ENCODE measurements around the gene EEFSEC. TPM values are rescaled to one million over a fixed set of nuclear protein-coding genes. Genes with fewer than 3 reads are reported as not detected.

EEFSEC gene
- total RNA-seq, 1 donor from 2014 or later, result 24.6 TPM

DNA sequence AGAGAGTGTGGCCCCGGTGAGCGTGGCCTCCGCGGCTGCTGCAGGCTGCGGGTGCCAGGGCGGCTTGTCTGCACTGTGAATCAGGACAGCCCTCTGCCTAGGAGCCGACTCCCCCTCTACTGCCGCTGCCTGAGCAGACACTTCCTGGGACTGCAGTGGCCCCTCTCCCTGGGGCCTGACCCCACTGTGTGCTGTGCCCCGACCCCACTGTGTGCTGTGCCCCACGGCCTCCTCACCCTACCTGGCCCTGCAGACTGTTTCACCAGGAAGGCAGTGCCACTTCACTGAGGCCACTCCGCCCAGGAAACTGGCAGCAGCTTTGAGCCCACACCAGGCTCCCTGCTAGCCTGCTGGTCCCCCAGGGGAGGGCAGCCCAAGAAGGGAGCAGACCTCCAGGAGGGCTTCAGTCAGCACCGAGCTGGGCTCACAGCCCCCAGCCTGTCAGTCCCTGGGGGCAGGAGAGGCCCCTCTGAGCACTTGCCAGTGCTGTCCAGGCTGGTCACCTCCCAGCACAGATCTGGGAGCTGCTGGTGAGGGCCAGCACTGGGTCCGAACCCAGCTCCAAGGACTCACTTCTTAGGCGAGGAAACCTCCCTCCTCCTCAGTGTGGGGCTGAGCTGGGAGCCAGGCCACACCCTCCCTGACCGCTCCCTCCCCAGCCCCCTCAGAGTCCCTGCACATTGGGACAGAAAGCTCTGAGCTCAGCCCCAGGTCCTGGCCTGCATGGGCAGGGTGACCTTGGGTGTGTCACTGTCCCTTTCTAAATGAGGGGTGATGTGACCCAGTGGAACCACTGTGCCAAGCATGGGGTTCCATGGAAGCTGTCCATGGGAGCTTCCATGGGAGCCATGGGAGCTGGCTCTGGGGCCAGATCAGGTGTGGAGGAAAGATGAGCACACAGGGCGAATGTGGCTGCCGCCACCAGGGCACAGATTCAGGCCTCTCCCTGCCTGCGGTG, 256.6 kb downstream of the EEFSEC start:
- Histone ChIP-seq H3K27me3 (no peaks in the 10 kb centered on the region), H3K4me3 (no peak overlapping the region), H3K4me1 (no peaks in the 10 kb centered on the region), H3K36me3 (no peaks in the 10 kb centered on the region), H3K9me3 (no peaks in the 10 kb centered on the region), H3K27ac (no peak overlapping the region)
- intact Hi-C loops (cut with DNase I), result no loop called here
- no peak for DNase-seq (ENCODE audit: extremely low spot score in 2 of 2)
- TF ChIP-seq, protein P1, sequence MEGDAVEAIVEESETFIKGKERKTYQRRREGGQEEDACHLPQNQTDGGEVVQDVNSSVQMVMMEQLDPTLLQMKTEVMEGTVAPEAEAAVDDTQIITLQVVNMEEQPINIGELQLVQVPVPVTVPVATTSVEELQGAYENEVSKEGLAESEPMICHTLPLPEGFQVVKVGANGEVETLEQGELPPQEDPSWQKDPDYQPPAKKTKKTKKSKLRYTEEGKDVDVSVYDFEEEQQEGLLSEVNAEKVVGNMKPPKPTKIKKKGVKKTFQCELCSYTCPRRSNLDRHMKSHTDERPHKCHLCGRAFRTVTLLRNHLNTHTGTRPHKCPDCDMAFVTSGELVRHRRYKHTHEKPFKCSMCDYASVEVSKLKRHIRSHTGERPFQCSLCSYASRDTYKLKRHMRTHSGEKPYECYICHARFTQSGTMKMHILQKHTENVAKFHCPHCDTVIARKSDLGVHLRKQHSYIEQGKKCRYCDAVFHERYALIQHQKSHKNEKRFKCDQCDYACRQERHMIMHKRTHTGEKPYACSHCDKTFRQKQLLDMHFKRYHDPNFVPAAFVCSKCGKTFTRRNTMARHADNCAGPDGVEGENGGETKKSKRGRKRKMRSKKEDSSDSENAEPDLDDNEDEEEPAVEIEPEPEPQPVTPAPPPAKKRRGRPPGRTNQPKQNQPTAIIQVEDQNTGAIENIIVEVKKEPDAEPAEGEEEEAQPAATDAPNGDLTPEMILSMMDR (IDR thresholded peaks at IDR 0.05), result no peak

GRCh38 chr3:128410669-128411573, 257.6 kb downstream of the EEFSEC start:
- DNase-seq (ENCODE audit: extremely low spot score in 2 of 2), result no peak
- no peak for TF ChIP-seq POLR2A (IDR thresholded peaks at IDR 0.05)
- TF ChIP-seq POLR2AphosphoS5 (IDR thresholded peaks at IDR 0.05; ENCODE audit: insufficient read depth in 1 of 2, low read depth in 1 of 2), result no peak
- TF ChIP-seq, protein P1 (IDR thresholded peaks at IDR 0.05), result no peak
- Histone ChIP-seq H3K4me3 (no peak overlapping the region), H3K27me3 (no peaks in the 10 kb centered on the region), H3K27ac (no peak overlapping the region), H3K4me1 (no peaks in the 10 kb centered on the region), H3K9me3 (no peaks in the 10 kb centered on the region), H3K36me3 (no peaks in the 10 kb centered on the region)
- intact Hi-C loops (cut with DNase I), result no loop called here

- DNase-seq (ENCODE audit: extremely low spot score in 2 of 2), result no peak
- no peak overlapping the region for H3K4me3 ChIP-seq
- no peaks in the 10 kb centered on the region for H3K36me3 ChIP-seq
- no peak overlapping the region for H3K27ac ChIP-seq
- TF ChIP-seq, protein P1 (IDR thresholded peaks at IDR 0.05), result no peak
- intact Hi-C loops (cut with DNase I), result no loop called here
- no peaks in the 10 kb centered on the region for H3K9me3 ChIP-seq
- no peaks in the 10 kb centered on the region for H3K4me1 ChIP-seq
- H3K27me3 ChIP-seq, result no peaks in the 10 kb centered on the region
These were observed 258.3 kb downstream of the EEFSEC start for GRCh38 chr3:128411574-128412064.

DNA sequence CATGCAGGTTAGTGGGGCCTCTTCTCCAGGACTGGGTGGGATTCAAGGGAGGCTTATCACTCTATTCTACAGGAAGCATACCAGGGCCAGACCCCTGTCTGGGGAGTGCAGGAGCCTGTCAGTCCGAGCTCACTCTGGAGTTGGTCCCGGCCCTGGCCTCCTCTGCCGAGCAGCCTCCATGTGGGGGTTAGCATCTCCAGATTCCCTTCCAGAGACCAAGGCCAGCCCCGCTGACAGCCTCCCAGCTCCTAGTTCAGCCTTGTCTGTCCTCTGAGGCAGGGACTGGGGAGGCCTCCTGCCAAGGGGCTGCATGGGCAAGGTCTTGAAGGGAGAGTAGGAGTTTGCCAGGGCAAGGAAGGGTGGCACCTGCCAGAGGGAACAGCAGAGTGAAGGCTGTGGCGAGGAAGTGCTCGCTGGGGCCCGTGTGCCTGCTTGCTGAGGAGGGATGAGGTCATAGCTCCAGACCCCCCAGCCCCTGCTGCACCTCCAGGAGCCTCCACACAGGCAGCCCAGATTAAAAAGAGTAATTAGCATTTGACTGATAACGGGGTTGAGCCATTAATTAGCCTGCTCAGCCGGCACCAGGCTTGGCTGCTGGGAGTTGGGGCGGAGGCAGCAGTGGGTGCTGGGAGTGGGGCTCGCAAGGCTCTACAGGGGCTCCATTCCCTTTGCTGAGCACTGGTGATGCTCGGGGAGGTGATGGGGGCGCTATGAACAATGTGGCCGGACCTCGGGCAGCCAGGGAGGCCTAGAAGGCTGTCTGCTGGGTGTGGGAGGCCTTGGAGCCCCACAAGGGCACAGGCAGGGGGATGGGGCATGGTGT, 259.1 kb downstream of the EEFSEC start:
- TF ChIP-seq POLR2AphosphoS5 (IDR thresholded peaks at IDR 0.05; ENCODE audit: insufficient read depth in 1 of 2, low read depth in 1 of 2) (no peak), POLR2A (IDR thresholded peaks at IDR 0.05) (no peak)
- TF ChIP-seq, protein P1 (IDR thresholded peaks at IDR 0.05), result no peak
- intact Hi-C loops (cut with DNase I), result no loop called here
- DNase-seq (ENCODE audit: extremely low spot score in 2 of 2), result no peak
- no peaks in the 10 kb centered on the region for H3K36me3 ChIP-seq
- no peak overlapping the region for H3K27ac ChIP-seq
- no peaks in the 10 kb centered on the region for H3K9me3 ChIP-seq
- no peak overlapping the region for H3K4me3 ChIP-seq
- no peaks in the 10 kb centered on the region for H3K27me3 ChIP-seq
- H3K4me1 ChIP-seq, result no peaks in the 10 kb centered on the region
